Measurements from ENCODE around the gene SLC29A1.

- TF ChIP-seq POLR2A (IDR thresholded peaks at IDR 0.05; ENCODE audit: control extremely low read depth in 1 of 2, low read depth in 2 of 2, low read length in 2 of 2) (no peak), CEBPB (IDR thresholded peaks at IDR 0.05; ENCODE audit: low read depth, low read length) (no peak), GTF2F1 (IDR thresholded peaks at IDR 0.05; ENCODE audit: borderline replicate concordance, low read depth, low read length) (no peak), EZH2 (IDR thresholded peaks at IDR 0.05; ENCODE audit: low read depth, low read length, severe bottlenecking) (no peak), MAX (IDR thresholded peaks at IDR 0.05) (no peak), KDM1A (IDR thresholded peaks at IDR 0.05; ENCODE audit: borderline replicate concordance, low read length) (no peak), YY1 (IDR thresholded peaks at IDR 0.05; ENCODE audit: low read depth, low read length) (no peak), JUN (IDR thresholded peaks at IDR 0.05; ENCODE audit: low read depth, low read length) (no peak), GABPA (IDR thresholded peaks at IDR 0.05; ENCODE audit: borderline replicate concordance, insufficient read depth, low read length) (no peak), SIX5 (IDR thresholded peaks at IDR 0.05; ENCODE audit: low read depth, low read length) (no peak), CBX5 (IDR thresholded peaks at IDR 0.05; ENCODE audit: low read depth, low read length) (no peak), MAFK (IDR thresholded peaks at IDR 0.05; ENCODE audit: low read depth, low read length) (no peak), SUZ12 (IDR thresholded peaks at IDR 0.05; ENCODE audit: low read length) (no peak)
- TF ChIP-seq, protein P1, sequence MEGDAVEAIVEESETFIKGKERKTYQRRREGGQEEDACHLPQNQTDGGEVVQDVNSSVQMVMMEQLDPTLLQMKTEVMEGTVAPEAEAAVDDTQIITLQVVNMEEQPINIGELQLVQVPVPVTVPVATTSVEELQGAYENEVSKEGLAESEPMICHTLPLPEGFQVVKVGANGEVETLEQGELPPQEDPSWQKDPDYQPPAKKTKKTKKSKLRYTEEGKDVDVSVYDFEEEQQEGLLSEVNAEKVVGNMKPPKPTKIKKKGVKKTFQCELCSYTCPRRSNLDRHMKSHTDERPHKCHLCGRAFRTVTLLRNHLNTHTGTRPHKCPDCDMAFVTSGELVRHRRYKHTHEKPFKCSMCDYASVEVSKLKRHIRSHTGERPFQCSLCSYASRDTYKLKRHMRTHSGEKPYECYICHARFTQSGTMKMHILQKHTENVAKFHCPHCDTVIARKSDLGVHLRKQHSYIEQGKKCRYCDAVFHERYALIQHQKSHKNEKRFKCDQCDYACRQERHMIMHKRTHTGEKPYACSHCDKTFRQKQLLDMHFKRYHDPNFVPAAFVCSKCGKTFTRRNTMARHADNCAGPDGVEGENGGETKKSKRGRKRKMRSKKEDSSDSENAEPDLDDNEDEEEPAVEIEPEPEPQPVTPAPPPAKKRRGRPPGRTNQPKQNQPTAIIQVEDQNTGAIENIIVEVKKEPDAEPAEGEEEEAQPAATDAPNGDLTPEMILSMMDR (IDR thresholded peaks at IDR 0.05; ENCODE audit: control extremely low read depth in 1 of 3, insufficient read depth in 1 of 3, low read depth in 1 of 3, low read length in 3 of 3): no peak
These were observed 5.0 kb downstream of the SLC29A1 start for GRCh38 chr6:44228433-44228832.
